GM21528 (cell line): ENCODE measurements around the gene HAS3.
"Not testable (repeated sequence)": the region's sequence is repeated elsewhere in the genome, so short reads cannot be mapped to it uniquely, and the experiment has no call there.

Experiments
- ATAC-seq: cut with Tn5 transposase; IDR thresholded peaks from one replicate; pipeline ENCODE4 v1.9.1; 2021; ENCODE audit warnings: mild to moderate bottlenecking, moderate library complexity; ENCODE audit not compliant: unreplicated experiment, low FRiP score

The HAS3 gene

DNA sequence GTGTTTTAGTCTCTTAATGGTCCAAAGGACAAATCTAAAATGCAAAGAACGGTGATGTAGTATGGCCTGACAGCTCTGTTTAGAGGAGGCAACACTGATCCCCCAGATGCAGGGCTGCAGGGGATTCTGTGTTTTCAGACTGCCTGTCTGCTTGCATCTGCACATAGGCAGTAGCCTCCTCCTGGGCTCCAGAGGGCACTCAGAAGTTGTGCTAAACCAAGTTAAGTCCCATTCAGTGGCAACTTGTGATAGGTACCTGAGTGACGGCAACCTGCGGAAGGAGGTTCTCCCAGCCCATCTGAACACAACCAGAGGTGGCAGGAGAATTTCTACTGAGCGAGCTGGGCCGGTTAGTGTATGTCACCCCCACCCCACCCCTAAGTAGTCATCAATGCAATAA is 9.9 kb downstream of the HAS3 start:
- no peak for ATAC-seq

DNA sequence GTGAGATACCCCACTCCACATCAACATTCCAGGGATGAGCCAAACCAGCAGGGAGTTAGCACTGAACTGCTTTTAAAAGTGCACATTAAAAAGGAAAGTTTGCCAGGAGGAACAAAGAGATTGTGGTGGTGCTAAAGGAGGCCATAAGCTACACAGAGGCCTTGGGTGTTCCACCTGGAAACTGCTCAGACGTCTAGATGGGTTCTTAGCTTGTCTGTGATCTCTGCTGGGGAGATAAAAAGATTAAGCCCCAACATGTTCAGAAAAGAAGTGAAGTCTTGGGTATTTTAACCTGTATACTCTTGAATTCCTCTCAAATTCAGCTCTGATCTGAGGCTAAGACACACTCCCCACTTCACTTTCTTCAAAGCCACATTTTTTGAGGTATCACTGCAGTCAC is 10.4 kb downstream of the HAS3 start:
- ATAC-seq: no peak

DNA sequence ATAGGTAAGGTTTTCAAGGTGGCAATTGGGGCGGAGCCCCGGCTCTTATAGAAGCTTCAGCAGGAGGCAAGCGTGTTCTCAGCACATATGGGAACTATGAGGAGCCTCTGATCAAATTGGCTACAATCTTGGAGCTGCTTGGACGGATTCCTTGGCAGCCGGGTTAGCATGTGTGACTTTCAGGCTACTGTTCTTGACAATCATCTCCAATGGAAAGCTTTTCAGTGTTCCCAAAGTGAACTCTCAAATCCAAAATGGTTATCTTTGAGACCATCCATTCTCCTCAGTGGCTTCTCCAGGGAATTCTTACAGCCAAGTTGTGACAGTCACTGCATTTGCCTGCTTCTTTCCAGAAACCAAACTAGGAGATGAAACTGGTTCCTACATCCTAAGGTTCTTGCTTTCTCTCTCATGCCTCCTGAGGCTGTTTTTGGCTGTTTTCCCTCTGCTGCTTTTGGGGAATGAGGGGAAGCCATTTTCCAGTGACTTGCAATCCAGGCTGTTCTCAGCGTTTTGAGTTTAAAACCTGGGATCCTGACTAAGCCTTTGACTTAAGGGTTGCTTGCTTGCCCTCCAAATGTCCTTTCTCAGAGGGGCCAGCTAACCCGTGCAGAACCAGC is 10.9 kb downstream of the HAS3 start:
- ATAC-seq: no peak

DNA sequence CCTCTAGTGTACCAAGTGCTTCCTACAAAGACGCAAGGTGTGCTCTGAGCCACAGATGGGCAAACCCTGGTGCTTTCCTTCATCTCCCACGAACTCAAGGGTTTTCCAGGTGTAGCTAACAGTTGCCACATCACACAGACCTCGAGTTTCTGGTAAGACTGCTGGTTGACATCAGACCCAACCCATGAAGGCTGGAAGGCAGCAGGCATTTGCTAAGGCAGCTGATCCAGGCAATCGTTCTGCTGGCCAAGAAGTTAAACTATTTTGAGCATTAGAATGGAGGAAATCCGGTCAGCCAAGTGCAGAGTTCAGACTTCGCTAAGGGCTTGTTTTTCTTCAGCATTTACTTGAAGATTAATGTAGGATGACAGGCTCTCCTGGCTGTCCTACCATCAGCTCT is 11.5 kb downstream of the HAS3 start:
- ATAC-seq: no peak

DNA sequence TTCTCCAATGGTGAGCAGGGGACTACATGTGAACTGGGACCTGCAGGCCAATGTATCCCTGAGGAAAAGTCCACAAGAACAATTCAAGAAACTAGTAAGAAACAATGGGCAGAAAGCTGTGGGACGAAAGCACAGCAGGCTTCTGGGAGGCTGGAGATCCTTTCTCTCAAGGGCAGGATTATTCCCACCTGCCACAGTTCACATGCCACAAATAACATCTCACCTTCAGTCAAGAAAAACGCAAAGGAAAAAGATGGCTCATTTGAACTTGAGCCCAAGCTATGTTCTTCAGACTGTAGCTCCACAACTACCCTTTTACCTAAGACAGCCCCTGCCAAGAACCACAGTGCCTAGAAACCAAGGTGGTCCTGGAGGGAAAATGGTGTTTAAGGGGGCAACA is 13.0 kb downstream of the HAS3 start:
- no peak for ATAC-seq

DNA sequence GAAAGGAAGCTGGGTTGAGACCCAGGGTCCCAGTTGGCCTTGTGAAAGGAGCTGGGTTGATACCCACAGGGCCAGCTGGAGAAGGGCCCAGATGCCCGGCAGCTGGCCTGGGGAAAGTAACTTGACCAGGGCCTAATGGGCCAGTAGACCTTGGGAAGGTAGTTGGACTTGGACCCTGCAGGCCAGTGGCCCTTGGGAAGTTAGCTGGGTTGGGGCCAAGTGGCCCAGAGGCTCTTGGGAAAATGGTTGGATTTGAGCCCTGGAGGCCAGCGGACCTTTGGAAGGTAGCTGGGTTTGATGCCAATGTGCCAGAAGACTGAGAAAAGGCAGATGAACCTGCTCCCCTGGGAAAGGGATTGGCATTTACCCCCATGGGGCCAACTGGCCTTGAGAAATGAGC is 13.5 kb downstream of the HAS3 start:
- no peak for ATAC-seq

DNA sequence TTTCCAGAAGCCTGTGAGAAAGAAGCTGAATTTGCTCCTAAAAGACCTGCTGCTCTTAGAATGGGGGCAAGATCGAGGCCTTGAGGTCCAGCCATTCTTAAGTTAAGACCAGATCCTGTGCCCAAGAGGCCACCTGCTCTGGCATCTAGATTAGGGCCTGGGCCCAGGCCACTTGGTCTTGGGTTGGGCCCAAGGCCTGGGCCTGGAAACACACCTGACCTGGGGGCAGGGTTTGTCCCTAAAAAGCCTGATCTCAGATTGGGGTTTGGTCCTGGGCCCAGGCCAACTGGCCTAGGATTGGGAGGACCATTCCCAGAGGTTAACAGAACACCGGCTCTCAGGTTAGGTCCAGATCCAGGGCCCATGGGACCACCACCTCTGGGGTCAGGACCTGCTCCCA is 14.1 kb downstream of the HAS3 start:
- ATAC-seq: no peak

DNA sequence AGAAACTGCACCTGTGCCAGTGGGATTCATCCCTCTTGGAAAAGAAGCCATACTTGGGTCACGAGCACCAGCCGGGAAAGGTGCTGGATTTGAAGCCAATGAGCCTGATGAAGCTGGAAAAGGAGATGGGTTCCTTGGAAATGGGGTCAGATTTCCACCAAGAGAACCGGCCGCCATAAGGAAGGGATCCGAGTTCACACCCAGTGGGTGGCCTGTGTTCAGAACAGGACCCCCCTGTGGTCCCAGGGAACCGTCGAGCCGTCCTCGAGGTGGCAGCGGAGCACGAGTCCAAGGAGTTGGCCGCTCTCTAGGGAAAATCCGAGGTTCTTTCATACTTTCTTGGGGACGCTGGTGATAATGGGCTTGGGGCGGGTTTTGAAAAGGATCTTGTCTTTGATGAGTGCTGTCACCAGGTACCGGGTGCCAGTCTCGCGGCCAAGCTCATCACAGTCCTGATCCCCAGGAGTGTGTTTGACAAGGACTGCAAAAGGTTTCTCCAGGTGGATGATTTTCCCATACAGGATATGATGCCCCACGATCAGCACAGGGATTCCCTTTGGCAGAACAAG is 14.7 kb downstream of the HAS3 start:
- ATAC-seq: no peak

DNA sequence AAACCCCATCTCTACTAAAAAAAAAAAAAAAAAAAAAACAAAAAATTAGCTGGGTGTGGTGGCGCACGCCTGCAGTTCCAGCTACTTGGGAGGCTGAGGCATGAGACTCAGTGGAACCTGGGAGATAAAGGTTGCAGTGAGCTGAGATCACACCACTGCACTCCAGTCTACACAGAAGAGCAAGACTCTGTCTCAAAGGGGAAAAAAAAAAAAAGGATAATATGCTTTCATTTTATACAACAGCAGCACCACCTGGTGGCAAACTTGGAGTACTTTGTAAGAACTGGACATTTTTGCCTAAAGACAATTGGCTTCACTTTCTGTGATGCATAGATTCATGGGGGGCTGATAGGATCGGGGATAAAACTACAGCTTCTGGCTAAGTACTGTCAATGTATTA is 18.5 kb downstream of the HAS3 start:
- ATAC-seq: no peak

DNA sequence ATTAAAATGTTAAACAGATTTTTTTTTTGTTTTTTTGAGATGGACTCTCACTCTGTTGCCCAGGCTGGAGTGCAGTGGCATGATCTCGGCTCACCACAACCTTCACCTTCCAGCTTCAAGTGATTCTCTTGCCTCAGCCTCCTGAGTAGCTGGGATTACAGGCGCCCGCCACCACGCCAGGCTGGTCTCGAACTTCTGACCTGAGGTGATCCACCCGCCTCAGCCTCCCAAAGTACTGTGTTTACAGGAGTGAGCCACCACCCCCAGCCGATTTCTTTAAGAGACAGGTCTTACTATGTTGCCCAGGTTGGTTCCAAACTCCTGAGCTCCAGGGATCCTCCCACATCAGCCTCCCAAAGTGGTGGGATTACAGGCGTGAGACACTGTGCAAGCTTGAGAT is 19.0 kb downstream of the HAS3 start:
- ATAC-seq: not testable (repeated sequence)

DNA sequence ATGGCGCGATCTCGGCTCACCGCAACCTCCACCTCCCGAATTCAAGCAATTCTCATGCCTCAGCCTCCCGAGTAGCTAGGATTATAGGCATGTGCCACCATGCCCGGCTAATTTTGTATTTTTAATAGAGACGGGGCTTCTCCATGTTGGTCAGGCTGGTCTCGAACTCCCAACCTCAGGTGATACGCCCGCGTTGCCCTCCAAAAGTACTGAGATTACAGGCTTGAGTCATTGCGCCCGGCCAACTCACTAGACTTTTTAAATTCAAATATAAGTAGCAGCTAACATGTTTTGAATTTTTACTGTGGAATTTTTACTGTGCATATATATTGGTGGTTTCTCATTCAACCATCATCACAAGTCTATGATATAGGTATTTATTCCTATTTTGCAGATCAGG is 19.5 kb downstream of the HAS3 start:
- ATAC-seq: not testable (repeated sequence)

DNA sequence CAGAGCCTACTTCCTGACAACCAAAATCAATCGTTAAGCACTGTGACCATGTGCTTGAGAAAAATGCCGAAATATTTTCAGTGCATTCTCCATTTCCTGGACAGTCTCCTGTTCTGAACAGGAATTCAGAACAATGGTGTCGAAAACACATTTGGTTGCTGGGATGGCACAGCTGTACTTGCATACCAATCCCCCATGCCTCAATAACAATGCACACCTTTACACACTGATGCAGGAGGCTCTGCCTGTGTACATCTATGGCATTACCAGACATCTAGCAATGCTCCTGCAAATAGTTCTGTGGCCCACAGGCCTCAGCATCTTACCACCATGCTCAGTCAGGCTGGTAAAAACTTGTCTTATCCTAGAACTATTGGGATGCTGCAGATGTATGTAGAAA is 20.8 kb downstream of the HAS3 start:
- no peak for ATAC-seq

DNA sequence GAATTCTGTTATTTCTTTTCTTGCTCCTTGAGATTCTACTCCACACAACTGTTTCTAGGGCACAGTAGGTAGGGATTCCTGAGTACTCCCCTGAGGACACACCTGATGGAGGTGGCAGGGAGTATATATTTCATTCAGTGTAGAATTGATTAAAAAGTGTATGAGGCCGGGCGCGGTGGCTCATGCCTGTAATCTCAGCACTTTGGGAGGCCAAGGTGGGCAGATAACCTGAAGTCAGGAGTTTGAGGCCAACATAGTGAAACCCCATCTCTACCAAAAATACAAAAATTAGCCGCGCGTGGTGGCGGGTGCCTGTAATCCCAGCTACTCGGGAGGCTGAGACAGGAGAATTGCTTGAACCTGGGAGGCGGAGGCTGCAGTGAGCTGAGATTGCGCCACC is 21.3 kb downstream of the HAS3 start:
- ATAC-seq: not testable (repeated sequence)

DNA sequence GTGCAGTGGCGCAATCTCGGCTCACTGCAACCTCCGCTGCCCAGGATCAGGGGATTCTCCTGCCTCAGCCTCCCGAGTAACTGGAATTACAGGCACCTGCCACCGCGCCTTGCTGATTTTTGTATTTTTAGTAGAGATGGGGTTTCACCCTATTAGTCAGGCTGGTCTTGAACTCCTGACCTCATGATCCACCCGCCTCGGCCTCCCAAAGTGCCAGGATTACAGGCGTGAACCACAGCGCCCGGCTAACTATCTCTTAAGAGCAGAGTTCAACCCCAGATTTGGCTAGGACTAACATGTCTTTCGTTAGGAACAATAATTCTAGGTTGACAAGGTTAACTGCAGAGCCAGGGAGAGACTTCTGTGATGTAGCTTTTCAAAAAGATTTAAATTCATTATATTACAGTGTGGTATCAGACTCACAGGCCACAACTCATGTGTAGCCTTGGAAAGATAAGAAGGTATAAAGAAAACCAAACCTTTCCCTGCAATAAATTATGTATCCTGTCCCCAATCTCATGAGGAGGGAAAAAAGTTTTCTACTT is 22.6 kb downstream of the HAS3 start:
- ATAC-seq: no peak

DNA sequence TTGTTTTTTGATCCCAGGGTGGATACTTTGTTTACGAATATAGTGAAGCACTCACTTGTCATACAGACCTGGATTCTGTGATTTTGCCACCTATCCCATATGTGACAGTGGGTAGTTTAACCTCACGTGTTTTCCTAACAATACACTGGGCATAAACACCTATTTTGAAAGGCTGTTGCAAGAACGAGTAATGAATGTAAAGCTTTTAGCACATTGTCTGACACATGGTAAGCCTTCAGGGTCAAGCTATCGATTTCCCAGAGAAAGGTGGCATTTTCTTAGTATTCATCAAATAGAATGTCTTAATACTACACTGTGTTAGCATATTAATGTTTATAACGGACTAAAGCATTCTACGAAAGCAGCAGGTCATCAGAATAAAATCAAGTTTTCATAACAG is 25.0 kb downstream of the HAS3 start:
- ATAC-seq: no peak

DNA sequence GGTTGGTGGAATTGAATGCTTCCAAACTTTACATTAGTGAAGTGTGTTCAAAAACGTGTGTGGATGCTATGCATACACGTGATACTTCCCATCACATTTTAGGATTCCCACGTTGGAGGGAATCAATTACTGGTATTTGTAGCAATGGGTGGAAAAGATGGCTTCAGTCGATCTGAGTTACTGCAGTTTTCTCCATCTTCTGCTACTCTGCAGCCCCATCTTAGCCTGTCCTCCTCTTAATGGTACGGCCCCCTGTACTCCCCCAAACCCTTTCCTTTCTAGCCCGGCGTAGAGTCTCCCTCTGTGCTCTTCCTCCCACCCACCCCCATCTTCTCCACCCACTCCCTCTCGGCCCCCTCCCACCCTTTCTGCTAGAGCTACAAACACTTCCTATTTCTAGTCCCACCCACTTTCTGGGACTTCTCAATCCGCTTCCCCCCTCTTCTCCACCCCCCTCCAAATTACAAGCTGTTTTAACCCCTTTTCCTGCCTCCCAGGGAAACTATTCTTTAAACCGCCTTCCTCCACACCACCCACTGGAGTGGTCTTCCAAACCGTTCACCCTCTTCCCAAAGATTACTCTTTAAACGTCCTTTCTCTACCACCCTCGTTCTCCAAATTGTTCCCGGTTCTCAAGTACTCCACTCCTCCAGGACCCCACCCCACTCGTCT is 25.9 kb downstream of the HAS3 start:
- no peak for ATAC-seq

DNA sequence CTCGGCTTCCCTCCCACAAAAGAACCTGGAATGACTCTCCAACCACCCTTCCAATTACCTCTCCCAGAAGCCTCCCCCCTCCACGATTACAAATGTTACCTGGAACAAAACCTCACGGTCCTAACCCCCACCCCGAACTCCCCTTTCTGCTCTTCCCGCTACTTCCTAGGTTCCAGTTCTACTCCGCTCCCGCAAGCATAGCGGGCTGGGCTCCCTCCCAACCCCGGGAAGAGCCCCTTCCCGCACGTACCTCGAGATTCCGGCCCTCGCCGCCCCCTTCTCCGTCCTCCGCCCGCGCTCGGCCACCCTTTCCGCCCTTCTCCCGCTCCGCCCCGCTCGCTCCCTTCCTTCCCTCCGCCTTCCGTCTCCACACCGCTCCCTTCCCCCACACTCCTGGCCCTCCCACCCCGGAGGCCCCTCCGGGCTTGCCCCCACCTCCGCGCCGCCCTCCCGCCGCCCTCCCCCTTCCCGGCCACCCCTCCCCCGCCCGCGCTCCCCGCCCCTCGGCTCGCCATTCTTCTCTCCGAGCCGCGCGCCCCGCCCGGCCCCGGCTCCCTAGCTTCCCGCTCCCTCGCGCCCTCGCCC is 26.5 kb downstream of the HAS3 start:
- peak; percentile 46 for ATAC-seq

DNA sequence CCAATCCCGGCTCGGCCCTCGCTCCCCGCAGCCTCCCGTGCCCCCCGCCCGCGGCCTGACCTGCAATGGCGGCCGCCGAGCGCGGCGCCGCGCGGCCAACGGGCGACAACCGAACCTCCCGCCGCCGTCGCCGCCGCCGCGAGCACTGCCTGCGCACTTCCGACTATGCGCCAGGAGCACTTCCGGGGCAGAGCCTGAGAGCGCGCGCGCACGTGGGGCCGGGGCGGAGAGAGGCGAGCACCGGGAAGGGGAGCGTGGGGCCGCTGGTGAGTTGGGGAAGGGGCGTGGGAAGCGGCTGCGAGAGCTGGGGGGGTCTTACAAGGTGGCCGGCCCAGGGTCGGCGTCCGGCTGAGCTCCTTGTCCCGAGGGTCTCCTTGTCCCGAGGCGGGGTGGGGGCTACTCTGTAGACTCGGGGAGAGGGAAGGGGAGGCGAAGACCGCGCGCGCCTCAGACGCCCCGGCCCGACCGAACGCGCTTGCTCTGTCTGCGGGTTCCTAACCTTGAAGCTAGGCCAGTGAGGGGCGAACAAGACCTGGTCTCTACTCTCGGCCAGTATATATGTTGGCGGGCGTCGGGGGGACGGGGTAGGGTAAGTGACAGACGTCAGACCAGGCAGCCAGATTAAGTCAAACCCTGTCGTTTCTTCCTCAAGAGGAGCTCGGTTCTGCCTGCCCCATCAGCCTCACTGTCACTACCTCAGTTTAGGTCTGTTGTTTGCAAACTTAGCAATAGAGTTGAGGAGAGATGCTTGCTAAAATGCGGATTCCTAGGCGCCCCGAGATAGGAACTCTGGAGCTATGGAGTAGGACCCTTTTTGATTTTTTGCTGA is 27.2 kb downstream of the HAS3 start, which contains the start of the genes CHTF8 and UTP4:
Gene CHTF8 (minus strand): TSS at position 165 of the 829 bp plus-strand sequence. CDS start 11,130 bp downstream, outside the sequence.
Gene UTP4 (plus strand): TSS at position 226 of the 829 bp plus-strand sequence. CDS start 811 bp downstream, outside the sequence.
- ATAC-seq: peak; percentile 87

DNA sequence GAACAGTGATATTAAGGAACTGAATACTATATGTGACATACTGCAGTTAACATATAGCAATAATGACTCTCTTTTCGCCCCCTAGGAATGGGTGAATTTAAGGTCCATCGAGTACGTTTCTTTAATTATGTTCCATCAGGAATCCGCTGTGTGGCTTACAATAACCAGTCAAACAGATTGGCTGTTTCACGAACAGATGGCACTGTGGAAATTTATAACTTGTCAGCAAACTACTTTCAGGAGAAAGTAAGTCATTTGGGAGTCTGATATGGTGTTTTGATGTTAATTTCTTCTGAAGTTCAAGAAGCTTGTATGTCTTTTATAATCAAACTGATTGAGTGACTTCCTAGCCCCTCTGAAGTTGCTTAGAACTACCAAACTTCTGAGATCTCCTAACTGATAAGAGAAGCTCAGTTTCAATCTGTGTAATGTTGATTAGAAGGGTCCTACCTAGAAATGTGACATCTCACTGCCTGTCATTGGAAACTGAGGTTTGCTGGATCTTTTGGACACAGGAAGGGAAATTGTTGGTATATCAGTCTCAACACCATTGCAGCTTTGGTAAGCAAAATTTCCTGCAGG is 28.0 kb downstream of the HAS3 start:
- no peak for ATAC-seq

DNA sequence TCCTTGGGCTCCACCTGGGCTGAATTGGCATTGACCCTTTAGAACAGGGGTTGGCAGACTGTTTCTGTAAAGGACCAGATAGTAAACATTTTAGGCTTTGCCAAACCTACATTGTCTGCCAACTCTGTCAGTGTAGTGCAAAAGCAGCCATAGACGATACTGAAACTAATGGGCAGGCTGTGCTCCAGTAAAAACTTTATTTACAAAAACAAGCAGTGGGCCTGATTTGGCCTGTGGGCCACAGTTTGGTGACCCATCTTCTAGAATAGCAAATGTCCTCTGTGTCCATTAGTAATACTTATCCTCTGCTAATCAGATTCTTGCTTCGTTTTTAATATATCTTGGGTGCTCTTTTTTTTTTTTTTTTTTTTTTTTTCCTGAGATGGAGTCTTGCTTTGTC is 33.2 kb downstream of the HAS3 start:
- ATAC-seq: no peak
